A549 (cell line): ENCODE data around the gene FOXM1.

Source experiments
- CTCF ChIP-seq: fragments of >200 bp; sonication (Bioruptor Twin); formaldehyde crosslinking; IDR thresholded peaks from 3 replicates; pipeline ENCODE4 v1.5.1; 2016
- EP300 ChIP-seq, 2 experiments: fragments of >200 bp; sonication (Bioruptor Twin); formaldehyde crosslinking; IDR thresholded peaks; 2 replicates in 1 of 2; 3 replicates in 1 of 2; pipeline ENCODE4 v1.6.1; 2016 to 2017
- KDM5A ChIP-seq: fragments of 200-600 bp; sonication (generic); IDR thresholded peaks from 2 replicates; pipeline ENCODE4 v1.6.1; 2016; ENCODE audit warnings: antibody characterized with exemption, mild to moderate bottlenecking

GRCh38 chr12:2890001-2890387, 13.0 kb upstream of the FOXM1 start:
- TF ChIP-seq KDM5A = no peak
- no peak for TF ChIP-seq EP300 (IDR thresholded peaks at IDR 0.05)
- no peak for TF ChIP-seq CTCF
